Measurements from ENCODE around the gene FST. TPM values are rescaled to one million over a fixed set of nuclear protein-coding genes. Genes with fewer than 3 reads are reported as not detected.

Gene FST
- polyA plus RNA-seq, 1 donor from 2014 or later, result 1.3 TPM

DNA sequence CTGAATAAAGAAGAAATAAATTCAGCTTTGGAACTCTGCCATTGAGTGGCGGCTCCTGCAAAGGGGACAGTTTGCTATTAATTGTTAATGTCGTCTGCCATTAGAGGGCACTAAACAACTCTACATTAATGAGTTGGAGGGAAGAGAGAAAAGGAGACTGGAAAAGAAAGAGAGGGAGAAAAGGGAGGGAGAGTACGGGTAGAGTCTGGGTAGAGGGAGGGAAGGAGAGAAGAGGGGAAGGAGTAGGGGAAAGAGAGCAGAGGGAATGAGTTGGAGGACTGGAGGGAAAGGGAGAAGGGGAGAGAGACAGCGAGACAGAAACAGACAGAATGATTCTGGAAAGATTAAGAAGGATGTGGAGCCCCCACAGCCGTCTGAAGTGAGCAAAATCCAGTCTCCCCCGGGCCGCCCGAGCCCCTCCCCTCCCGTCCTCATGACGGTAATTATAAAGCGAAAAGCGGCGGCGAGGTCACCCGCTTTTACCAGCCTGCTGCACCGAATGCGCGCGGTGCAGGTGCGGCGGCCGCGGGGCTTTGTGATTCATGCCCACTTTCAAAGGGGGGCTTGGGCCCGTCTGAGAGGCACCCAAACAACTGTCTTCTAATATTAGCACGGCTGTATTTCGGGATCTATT, 1.9 kb upstream of the FST start:
- no peak overlapping the region for H3K27ac ChIP-seq (ENCODE audit: low read length)
- H3K9ac ChIP-seq (ENCODE audit: low read length), result no peak overlapping the region
- TF ChIP-seq POLR2AphosphoS5 (IDR thresholded peaks at IDR 0.05) (no peak), EP300 (conservative IDR thresholded peaks at IDR 0.05; ENCODE audit: poor library complexity, severe bottlenecking) (no peak), REST (IDR thresholded peaks at IDR 0.05; ENCODE audit: borderline replicate concordance) (no peak), TAF1 (IDR thresholded peaks at IDR 0.05; ENCODE audit: low read depth) (no peak), MXI1 (conservative IDR thresholded peaks at IDR 0.05; ENCODE audit: poor library complexity, severe bottlenecking) (no peak), SMC3 (conservative IDR thresholded peaks at IDR 0.05; ENCODE audit: poor library complexity) (peak; percentile 74), RAD21 (conservative IDR thresholded peaks at IDR 0.05) (peak; percentile 68), EZH2 (IDR thresholded peaks at IDR 0.05; ENCODE audit: borderline replicate concordance, insufficient read depth, low read length, poor library complexity, severe bottlenecking) (no peak)
- TF ChIP-seq, protein P1, sequence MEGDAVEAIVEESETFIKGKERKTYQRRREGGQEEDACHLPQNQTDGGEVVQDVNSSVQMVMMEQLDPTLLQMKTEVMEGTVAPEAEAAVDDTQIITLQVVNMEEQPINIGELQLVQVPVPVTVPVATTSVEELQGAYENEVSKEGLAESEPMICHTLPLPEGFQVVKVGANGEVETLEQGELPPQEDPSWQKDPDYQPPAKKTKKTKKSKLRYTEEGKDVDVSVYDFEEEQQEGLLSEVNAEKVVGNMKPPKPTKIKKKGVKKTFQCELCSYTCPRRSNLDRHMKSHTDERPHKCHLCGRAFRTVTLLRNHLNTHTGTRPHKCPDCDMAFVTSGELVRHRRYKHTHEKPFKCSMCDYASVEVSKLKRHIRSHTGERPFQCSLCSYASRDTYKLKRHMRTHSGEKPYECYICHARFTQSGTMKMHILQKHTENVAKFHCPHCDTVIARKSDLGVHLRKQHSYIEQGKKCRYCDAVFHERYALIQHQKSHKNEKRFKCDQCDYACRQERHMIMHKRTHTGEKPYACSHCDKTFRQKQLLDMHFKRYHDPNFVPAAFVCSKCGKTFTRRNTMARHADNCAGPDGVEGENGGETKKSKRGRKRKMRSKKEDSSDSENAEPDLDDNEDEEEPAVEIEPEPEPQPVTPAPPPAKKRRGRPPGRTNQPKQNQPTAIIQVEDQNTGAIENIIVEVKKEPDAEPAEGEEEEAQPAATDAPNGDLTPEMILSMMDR (IDR thresholded peaks at IDR 0.05; ENCODE audit: poor library complexity, severe bottlenecking), result peak; percentile 69
- no peak overlapping the region for H2AFZ ChIP-seq (ENCODE audit: low read depth, low read length)
- peaks cover 55% of the 10 kb centered on the region for H3K27me3 ChIP-seq (ENCODE audit: insufficient read depth, low read depth, low read length)
- H3K4me3 ChIP-seq (ENCODE audit: low read length), result peak overlapping the region; percentile 77
- no peaks in the 10 kb centered on the region for H3F3A ChIP-seq (ENCODE audit: insufficient read depth, low read length, poor library complexity, severe bottlenecking)
- H3K4me2 ChIP-seq (ENCODE audit: low read length), result peak overlapping the region; percentile 31
- no peaks in the 10 kb centered on the region for H3K9me3 ChIP-seq (ENCODE audit: low read length)
- no peaks in the 10 kb centered on the region for H3K79me2 ChIP-seq (replicated peaks; ENCODE audit: insufficient read depth, low read length)
- no peaks in the 10 kb centered on the region for H4K20me1 ChIP-seq (ENCODE audit: insufficient read depth)
- H3K9me2 ChIP-seq (ENCODE audit: insufficient read depth, low read length), result no peaks in the 10 kb centered on the region
- no peaks in the 10 kb centered on the region for H3K36me3 ChIP-seq (ENCODE audit: insufficient read depth, low read length)

- Histone ChIP-seq H3K9ac (ENCODE audit: low read length) (no peak overlapping the region), H3K9me3 (ENCODE audit: low read length) (no peaks in the 10 kb centered on the region), H4K20me1 (ENCODE audit: insufficient read depth) (no peaks in the 10 kb centered on the region), H3K36me3 (ENCODE audit: insufficient read depth, low read length) (no peaks in the 10 kb centered on the region), H3K79me2 (replicated peaks; ENCODE audit: insufficient read depth, low read length) (no peaks in the 10 kb centered on the region), H3F3A (ENCODE audit: insufficient read depth, low read length, poor library complexity, severe bottlenecking) (no peaks in the 10 kb centered on the region), H2AFZ (ENCODE audit: low read depth, low read length) (no peak overlapping the region), H3K27ac (ENCODE audit: low read length) (no peak overlapping the region), H3K27me3 (ENCODE audit: insufficient read depth, low read depth, low read length) (peaks cover 60% of the 10 kb centered on the region), H3K9me2 (ENCODE audit: insufficient read depth, low read length) (no peaks in the 10 kb centered on the region), H3K4me3 (ENCODE audit: low read length) (peak overlapping the region; percentile 77), H3K4me2 (ENCODE audit: low read length) (peak overlapping the region; percentile 71)
- no peak for TF ChIP-seq POLR2AphosphoS5 (IDR thresholded peaks at IDR 0.05)
- TF ChIP-seq TAF1 (IDR thresholded peaks at IDR 0.05; ENCODE audit: low read depth), result no peak
- TF ChIP-seq, protein P1 (IDR thresholded peaks at IDR 0.05; ENCODE audit: poor library complexity, severe bottlenecking), result no peak
- no peak for TF ChIP-seq EP300 (conservative IDR thresholded peaks at IDR 0.05; ENCODE audit: poor library complexity, severe bottlenecking)
- TF ChIP-seq EZH2 (IDR thresholded peaks at IDR 0.05; ENCODE audit: borderline replicate concordance, insufficient read depth, low read length, poor library complexity, severe bottlenecking), result no peak
- TF ChIP-seq MXI1 (conservative IDR thresholded peaks at IDR 0.05; ENCODE audit: poor library complexity, severe bottlenecking), result no peak
- no peak for TF ChIP-seq REST (IDR thresholded peaks at IDR 0.05; ENCODE audit: borderline replicate concordance)
- no peak for TF ChIP-seq RAD21 (conservative IDR thresholded peaks at IDR 0.05)
- no peak for TF ChIP-seq SMC3 (conservative IDR thresholded peaks at IDR 0.05; ENCODE audit: poor library complexity)
These were observed 1.3 kb upstream of the FST start for GRCh38 chr5:53479045-53479589.

All from neural cell (in vitro differentiated cells).